NCI-H510A (cell line): ENCODE results near the gene TRIM41.

Experiments
- DNase-seq: peaks from one replicate; lab custom pipeline; 2025; lab: John Stamatoyannopoulos, UW

The TRIM41 gene

GRCh38 chr5:181233088-181233800 lies 10.2 kb downstream of the TRIM41 start:
- DNase-seq, result no peak

GRCh38 chr5:181233801-181234454 lies 10.8 kb downstream of the TRIM41 start:
- DNase-seq, result no peak

GRCh38 chr5:181234455-181235306 lies 11.6 kb downstream of the TRIM41 start:
- DNase-seq, result no peak

- DNase-seq, result no peak
Measured at GRCh38 chr5:181235323-181235688, 12.2 kb downstream of the TRIM41 start.

- DNase-seq, result no peak
Measured at GRCh38 chr5:181235689-181236366, 12.7 kb downstream of the TRIM41 start.

GRCh38 chr5:181236471-181236870 lies 13.4 kb downstream of the TRIM41 start:
- no peak for DNase-seq

GRCh38 chr5:181236954-181237641 lies 14.0 kb downstream of the TRIM41 start:
- no peak for DNase-seq

- DNase-seq, result no peak
Measured at GRCh38 chr5:181237729-181238385, 14.8 kb downstream of the TRIM41 start.

GRCh38 chr5:181239062-181239663 lies 16.1 kb downstream of the TRIM41 start:
- DNase-seq, result no peak

- DNase-seq, result no peak
Measured at GRCh38 chr5:181241393-181241975, 18.4 kb downstream of the TRIM41 start.

- DNase-seq, result no peak
Measured at GRCh38 chr5:181242031-181242451, 19.0 kb downstream of the TRIM41 start.

GRCh38 chr5:181243018-181243563 lies 20.0 kb downstream of the TRIM41 start:
- no peak for DNase-seq

- DNase-seq, result no peak
Measured at GRCh38 chr5:181243564-181244343, 20.7 kb downstream of the TRIM41 start, which contains the start of gene RACK1. Gene RACK1, minus strand, starts transcription at chr5:181243906. Its CDS starts 106 bp downstream, at chr5:181243800.

- no peak for DNase-seq
Measured at GRCh38 chr5:181245427-181246275, 22.6 kb downstream of the TRIM41 start.

- no peak for DNase-seq
Measured at GRCh38 chr5:181246276-181247049, 23.4 kb downstream of the TRIM41 start.

- DNase-seq, result no peak
Measured at GRCh38 chr5:181248277-181248676, 25.2 kb downstream of the TRIM41 start.

GRCh38 chr5:181255276-181255675 lies 32.2 kb downstream of the TRIM41 start:
- no peak for DNase-seq
